ENCODE results near the gene LRRC74B.
A peak's percentile ranks its signal among the peaks of the same experiment; 100 is the strongest.

Gene LRRC74B

GRCh38 chr22:21045585-21046294 lies at the start of gene LRRC74B:
Gene LRRC74B, plus strand, starts transcription at chr22:21045946. Its CDS starts 41 bp downstream, at chr22:21045987.
- H3K27ac ChIP-seq, result no peak within 1 kb of the TSS
- no peak for TF ChIP-seq ZFX (IDR thresholded peaks at IDR 0.05; ENCODE audit: borderline replicate concordance)
- TF ChIP-seq CTCF (IDR thresholded peaks at IDR 0.05), result no peak

GRCh38 chr22:20996031-20996410 lies 49.7 kb upstream of the LRRC74B start:
- TF ChIP-seq ZFX (IDR thresholded peaks at IDR 0.05; ENCODE audit: borderline replicate concordance), result no peak
- TF ChIP-seq CTCF (IDR thresholded peaks at IDR 0.05), result no peak

GRCh38 chr22:20996598-20997535 lies 48.9 kb upstream of the LRRC74B start:
- TF ChIP-seq CTCF (IDR thresholded peaks at IDR 0.05) (no peak), ZFX (IDR thresholded peaks at IDR 0.05; ENCODE audit: borderline replicate concordance) (no peak)
- no peak overlapping the region for H3K27ac ChIP-seq

More at GRCh38 chr22:20996031-20996410, 49.7 kb upstream of the LRRC74B start:
- no peak overlapping the region for H3K27ac ChIP-seq

- H3K27ac ChIP-seq, result peak overlapping the region; percentile 99
- no peak for TF ChIP-seq CTCF (IDR thresholded peaks at IDR 0.05)
- no peak for TF ChIP-seq ZFX (IDR thresholded peaks at IDR 0.05; ENCODE audit: borderline replicate concordance)
Observed at GRCh38 chr22:20997536-20998257, 48.0 kb upstream of the LRRC74B start.

- TF ChIP-seq CTCF (IDR thresholded peaks at IDR 0.05) (no peak), ZFX (IDR thresholded peaks at IDR 0.05; ENCODE audit: borderline replicate concordance) (no peak)
- peak overlapping the region; percentile 99 for H3K27ac ChIP-seq
Observed at GRCh38 chr22:20998411-20999336, 47.1 kb upstream of the LRRC74B start.

Data from 22Rv1 (cell line).